ENCODE results near the gene ZNF445.
"Not testable (repeated sequence)": the region's sequence is repeated elsewhere in the genome, so short reads cannot be mapped to it uniquely, and the experiment has no call there.

ZNF445 gene

DNA sequence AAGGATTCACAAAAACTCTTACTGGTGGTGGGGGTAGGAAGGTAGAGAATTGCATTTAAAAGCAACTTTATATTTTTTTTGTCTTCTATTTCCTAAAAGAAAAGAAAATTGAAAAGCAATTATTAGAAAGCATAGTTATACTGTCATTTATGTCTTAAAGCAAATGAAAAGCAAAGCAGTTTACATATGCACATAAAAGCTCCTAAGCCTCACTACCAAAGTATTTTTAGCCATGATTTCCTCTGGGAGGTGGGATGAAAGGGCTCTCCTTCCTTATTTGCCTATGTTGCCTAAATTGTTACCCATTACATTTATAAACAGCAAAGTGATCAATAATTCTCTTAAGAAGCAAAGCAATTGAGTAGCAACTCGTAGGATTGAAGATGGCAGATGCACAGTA lies 7.0 kb downstream of the ZNF445 start:
- Histone ChIP-seq H3K4me3 (replicated peaks; ENCODE audit: insufficient read depth, low read length) (no peak overlapping the region), H3K27ac (replicated peaks) (no peak overlapping the region), H3K27me3 (ENCODE audit: insufficient read depth, poor library complexity, severe bottlenecking) (no peaks in the 10 kb centered on the region)
- TF ChIP-seq, protein P1, sequence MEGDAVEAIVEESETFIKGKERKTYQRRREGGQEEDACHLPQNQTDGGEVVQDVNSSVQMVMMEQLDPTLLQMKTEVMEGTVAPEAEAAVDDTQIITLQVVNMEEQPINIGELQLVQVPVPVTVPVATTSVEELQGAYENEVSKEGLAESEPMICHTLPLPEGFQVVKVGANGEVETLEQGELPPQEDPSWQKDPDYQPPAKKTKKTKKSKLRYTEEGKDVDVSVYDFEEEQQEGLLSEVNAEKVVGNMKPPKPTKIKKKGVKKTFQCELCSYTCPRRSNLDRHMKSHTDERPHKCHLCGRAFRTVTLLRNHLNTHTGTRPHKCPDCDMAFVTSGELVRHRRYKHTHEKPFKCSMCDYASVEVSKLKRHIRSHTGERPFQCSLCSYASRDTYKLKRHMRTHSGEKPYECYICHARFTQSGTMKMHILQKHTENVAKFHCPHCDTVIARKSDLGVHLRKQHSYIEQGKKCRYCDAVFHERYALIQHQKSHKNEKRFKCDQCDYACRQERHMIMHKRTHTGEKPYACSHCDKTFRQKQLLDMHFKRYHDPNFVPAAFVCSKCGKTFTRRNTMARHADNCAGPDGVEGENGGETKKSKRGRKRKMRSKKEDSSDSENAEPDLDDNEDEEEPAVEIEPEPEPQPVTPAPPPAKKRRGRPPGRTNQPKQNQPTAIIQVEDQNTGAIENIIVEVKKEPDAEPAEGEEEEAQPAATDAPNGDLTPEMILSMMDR (IDR thresholded peaks at IDR 0.05; ENCODE audit: insufficient read depth, low read length) = no peak
- TF ChIP-seq POLR2AphosphoS5 (IDR thresholded peaks at IDR 0.05; ENCODE audit: low read depth) (no peak), GABPA (IDR thresholded peaks at IDR 0.05; ENCODE audit: low read depth) (no peak), SPI1 (IDR thresholded peaks at IDR 0.05; ENCODE audit: borderline replicate concordance, low read depth) (no peak)
- TF ChIP-seq, protein P2, sequence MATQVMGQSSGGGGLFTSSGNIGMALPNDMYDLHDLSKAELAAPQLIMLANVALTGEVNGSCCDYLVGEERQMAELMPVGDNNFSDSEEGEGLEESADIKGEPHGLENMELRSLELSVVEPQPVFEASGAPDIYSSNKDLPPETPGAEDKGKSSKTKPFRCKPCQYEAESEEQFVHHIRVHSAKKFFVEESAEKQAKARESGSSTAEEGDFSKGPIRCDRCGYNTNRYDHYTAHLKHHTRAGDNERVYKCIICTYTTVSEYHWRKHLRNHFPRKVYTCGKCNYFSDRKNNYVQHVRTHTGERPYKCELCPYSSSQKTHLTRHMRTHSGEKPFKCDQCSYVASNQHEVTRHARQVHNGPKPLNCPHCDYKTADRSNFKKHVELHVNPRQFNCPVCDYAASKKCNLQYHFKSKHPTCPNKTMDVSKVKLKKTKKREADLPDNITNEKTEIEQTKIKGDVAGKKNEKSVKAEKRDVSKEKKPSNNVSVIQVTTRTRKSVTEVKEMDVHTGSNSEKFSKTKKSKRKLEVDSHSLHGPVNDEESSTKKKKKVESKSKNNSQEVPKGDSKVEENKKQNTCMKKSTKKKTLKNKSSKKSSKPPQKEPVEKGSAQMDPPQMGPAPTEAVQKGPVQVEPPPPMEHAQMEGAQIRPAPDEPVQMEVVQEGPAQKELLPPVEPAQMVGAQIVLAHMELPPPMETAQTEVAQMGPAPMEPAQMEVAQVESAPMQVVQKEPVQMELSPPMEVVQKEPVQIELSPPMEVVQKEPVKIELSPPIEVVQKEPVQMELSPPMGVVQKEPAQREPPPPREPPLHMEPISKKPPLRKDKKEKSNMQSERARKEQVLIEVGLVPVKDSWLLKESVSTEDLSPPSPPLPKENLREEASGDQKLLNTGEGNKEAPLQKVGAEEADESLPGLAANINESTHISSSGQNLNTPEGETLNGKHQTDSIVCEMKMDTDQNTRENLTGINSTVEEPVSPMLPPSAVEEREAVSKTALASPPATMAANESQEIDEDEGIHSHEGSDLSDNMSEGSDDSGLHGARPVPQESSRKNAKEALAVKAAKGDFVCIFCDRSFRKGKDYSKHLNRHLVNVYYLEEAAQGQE (IDR thresholded peaks at IDR 0.05; ENCODE audit: insufficient replicate concordance, low read depth) = no peak
- no peak for DNase-seq (ENCODE audit: low read depth in 1 of 2, low spot score in 1 of 2)

DNA sequence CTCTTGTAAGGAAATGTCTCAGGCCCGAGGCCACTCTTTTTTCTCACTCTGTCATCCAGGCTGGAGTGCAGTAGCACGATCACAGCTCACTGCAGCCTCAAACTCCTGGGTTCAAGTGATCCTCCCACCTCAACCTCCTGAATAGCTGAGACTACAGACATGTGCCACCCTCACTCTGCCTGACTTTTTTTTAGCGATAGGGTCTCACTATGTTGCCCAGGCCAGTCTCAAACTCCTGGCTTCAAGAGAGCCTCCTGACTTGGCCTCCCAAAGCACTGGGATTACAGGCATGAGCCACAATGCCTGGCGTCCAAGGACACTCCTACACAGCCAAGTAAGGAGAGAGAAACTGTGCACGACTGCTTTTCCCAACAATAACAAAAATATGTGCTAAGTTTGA lies 7.6 kb downstream of the ZNF445 start:
- Histone ChIP-seq H3K4me3 (replicated peaks; ENCODE audit: insufficient read depth, low read length) (no peak overlapping the region), H3K27ac (replicated peaks) (no peak overlapping the region), H3K27me3 (ENCODE audit: insufficient read depth, poor library complexity, severe bottlenecking) (no peaks in the 10 kb centered on the region)
- DNase-seq (ENCODE audit: low read depth in 1 of 2, low spot score in 1 of 2) = no peak
- TF ChIP-seq POLR2AphosphoS5 (IDR thresholded peaks at IDR 0.05; ENCODE audit: low read depth) (no peak), SPI1 (IDR thresholded peaks at IDR 0.05; ENCODE audit: borderline replicate concordance, low read depth) (no peak), GABPA (IDR thresholded peaks at IDR 0.05; ENCODE audit: low read depth) (no peak)
- TF ChIP-seq, protein P2 (IDR thresholded peaks at IDR 0.05; ENCODE audit: insufficient replicate concordance, low read depth) = no peak
- TF ChIP-seq, protein P1 (IDR thresholded peaks at IDR 0.05; ENCODE audit: insufficient read depth, low read length) = no peak

DNA sequence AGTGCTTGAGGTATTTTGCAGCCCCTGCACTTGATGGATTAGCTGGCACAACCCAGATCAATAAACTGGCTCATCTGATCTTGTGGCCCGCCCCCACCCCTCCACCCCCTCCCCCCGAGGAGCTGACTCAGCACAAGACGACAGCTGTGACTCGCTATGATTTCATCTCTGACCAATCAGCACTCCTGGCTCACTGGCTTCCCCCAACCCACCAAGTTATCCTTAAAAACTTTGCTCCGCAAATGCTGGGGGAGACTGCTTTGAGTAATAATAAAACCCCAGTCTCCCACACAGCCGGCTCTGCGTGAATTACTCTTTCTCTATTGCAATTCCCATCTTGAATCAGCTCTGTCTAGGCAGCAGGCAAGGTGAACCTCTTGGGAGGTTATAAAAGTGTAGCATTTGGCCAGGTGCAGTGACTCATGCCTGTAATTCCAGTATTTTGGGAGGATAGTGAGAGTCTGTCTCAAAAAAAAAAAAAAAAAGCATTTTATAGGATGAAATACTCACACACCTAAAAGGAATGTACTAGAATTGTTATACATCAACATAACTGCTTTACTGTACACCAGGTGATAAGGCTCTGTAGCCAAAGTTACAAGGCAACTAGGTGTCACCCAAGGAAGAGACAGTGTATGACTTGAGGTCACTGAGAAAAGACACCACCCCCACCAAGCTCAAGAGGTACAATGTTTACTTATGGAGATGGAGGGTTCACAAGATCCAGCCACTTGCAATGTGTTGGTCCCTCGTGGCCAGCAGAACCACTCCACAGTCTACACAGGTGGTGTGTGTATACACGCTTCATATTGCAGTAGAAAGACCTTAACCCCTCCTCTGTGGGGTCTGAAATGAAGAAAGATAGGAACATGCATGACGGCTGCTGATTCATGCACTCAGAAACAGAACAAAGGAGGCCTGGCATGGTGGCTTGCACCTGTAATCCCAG lies 8.6 kb downstream of the ZNF445 start:
- H3K27ac ChIP-seq (replicated peaks) = no peak overlapping the region

DNA sequence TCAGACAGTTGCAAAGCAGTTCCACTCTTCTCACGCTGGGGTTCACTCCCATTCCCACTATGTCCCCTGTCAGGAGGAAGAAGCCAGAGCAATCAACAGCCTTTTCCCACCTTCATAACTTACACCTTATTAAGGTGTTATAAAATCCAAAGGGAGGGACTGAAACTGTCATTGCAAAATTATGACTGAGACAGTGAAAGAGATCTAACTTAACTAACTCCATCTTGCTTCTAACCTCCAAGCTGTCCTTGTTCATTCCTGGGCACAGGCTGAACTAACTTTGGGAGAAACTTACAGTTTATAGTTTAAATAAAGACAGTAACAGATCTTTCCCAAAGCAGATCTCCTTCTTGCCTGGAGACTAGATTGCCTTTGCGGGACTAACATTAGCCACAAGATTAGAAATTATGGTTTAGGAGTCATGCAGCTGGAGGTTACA lies 9.4 kb downstream of the ZNF445 start:
- DNase-seq (ENCODE audit: low read depth in 1 of 2, low spot score in 1 of 2); H3K27ac ChIP-seq (replicated peaks); H3K4me3 ChIP-seq (replicated peaks; ENCODE audit: insufficient read depth, low read length); H3K27me3 ChIP-seq (ENCODE audit: insufficient read depth, poor library complexity, severe bottlenecking): not testable (repeated sequence)

More for the DNA sequence above, 8.6 kb downstream of the ZNF445 start:
- DNase-seq (ENCODE audit: low read depth in 1 of 2, low spot score in 1 of 2) = no peak
- Histone ChIP-seq H3K4me3 (replicated peaks; ENCODE audit: insufficient read depth, low read length) (no peak overlapping the region), H3K27me3 (ENCODE audit: insufficient read depth, poor library complexity, severe bottlenecking) (no peaks in the 10 kb centered on the region)
- TF ChIP-seq, protein P1 (IDR thresholded peaks at IDR 0.05; ENCODE audit: insufficient read depth, low read length) = no peak
- TF ChIP-seq, protein P2 (IDR thresholded peaks at IDR 0.05; ENCODE audit: insufficient replicate concordance, low read depth) = no peak
